Chondrocyte (in vitro differentiated cells): ENCODE measurements around the gene SLC18B1. TPM values are rescaled to one million over a fixed set of nuclear protein-coding genes. Genes with fewer than 3 reads are reported as not detected.

ENCODE experiments used
- DNase-seq: peaks from one replicate; pipeline ENCODE4 v3.0.0; 2021; ENCODE audit warnings: mixed read lengths, low spot score
- H3K27ac Mint-ChIP-seq: one replicate; pipeline ENCODE4 v1.8.0; 2021; ENCODE audit warnings: mild to moderate bottlenecking, moderate library complexity, mixed read lengths; ENCODE audit not compliant: unreplicated experiment
- H3K27me3 Mint-ChIP-seq: 2 replicates; pipeline ENCODE4 v1.8.0; 2021; ENCODE audit warnings: low read depth, mixed read lengths
- H3K36me3 Mint-ChIP-seq: 2 replicates; pipeline ENCODE4 v1.8.0; 2021; ENCODE audit warnings: low read depth, mixed read lengths
- H3K4me1 Mint-ChIP-seq: 2 replicates; pipeline ENCODE4 v1.8.0; 2021; ENCODE audit warnings: low read depth, mild to moderate bottlenecking, mixed read lengths
- H3K4me3 Mint-ChIP-seq: one replicate; pipeline ENCODE4 v1.8.0; 2021; ENCODE audit warnings: mild to moderate bottlenecking, moderate library complexity, mixed read lengths; ENCODE audit not compliant: unreplicated experiment
- H3K9me3 Mint-ChIP-seq: 2 replicates; pipeline ENCODE4 v1.8.0; 2021; ENCODE audit warnings: low read depth, mixed read lengths
- total RNA-seq: library from RNA; stranded (reverse); gene quantifications from 3 replicates; pipeline ENCODE4 v1.2.1, GENCODE V29; 2021
- TF ChIP-seq, protein P1 (sequence below): fragments of 200-600 bp; sonication (generic); IDR thresholded peaks from 2 replicates; pipeline ENCODE4 v1.5.0; 2021; ENCODE audit warnings: antibody characterized with exemption, mild to moderate bottlenecking, moderate library complexity

Gene SLC18B1
- total RNA-seq, 1 donor from 2014 or later = 2.4 TPM

GRCh38 chr6:132742495-132742894 lies 55.9 kb downstream of the SLC18B1 start:
- TF ChIP-seq, protein P1, sequence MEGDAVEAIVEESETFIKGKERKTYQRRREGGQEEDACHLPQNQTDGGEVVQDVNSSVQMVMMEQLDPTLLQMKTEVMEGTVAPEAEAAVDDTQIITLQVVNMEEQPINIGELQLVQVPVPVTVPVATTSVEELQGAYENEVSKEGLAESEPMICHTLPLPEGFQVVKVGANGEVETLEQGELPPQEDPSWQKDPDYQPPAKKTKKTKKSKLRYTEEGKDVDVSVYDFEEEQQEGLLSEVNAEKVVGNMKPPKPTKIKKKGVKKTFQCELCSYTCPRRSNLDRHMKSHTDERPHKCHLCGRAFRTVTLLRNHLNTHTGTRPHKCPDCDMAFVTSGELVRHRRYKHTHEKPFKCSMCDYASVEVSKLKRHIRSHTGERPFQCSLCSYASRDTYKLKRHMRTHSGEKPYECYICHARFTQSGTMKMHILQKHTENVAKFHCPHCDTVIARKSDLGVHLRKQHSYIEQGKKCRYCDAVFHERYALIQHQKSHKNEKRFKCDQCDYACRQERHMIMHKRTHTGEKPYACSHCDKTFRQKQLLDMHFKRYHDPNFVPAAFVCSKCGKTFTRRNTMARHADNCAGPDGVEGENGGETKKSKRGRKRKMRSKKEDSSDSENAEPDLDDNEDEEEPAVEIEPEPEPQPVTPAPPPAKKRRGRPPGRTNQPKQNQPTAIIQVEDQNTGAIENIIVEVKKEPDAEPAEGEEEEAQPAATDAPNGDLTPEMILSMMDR = no peak
- Mint-ChIP-seq H3K4me1 (no peaks in the 10 kb centered on the region), H3K27ac (no peak overlapping the region), H3K9me3 (no peaks in the 10 kb centered on the region), H3K36me3 (no peaks in the 10 kb centered on the region), H3K4me3 (no peak overlapping the region), H3K27me3 (peaks cover 19% of the 10 kb centered on the region)
- DNase-seq = no peak

- Mint-ChIP-seq H3K27ac (peak overlapping the region; percentile 3), H3K4me3 (no peak overlapping the region), H3K36me3 (no peaks in the 10 kb centered on the region), H3K9me3 (no peaks in the 10 kb centered on the region), H3K4me1 (no peaks in the 10 kb centered on the region), H3K27me3 (peaks cover 18% of the 10 kb centered on the region)
- TF ChIP-seq, protein P1 = no peak
- no peak for DNase-seq
Measured at GRCh38 chr6:132741281-132741680, 57.2 kb downstream of the SLC18B1 start.

- H3K4me1 Mint-ChIP-seq = no peaks in the 10 kb centered on the region
- H3K27ac Mint-ChIP-seq = no peak overlapping the region
- TF ChIP-seq, protein P1 = no peak
- no peaks in the 10 kb centered on the region for H3K36me3 Mint-ChIP-seq
- no peaks in the 10 kb centered on the region for H3K9me3 Mint-ChIP-seq
- no peak overlapping the region for H3K4me3 Mint-ChIP-seq
- no peak for DNase-seq
- peaks cover 25% of the 10 kb centered on the region for H3K27me3 Mint-ChIP-seq
Measured at GRCh38 chr6:132736239-132736638, 62.2 kb downstream of the SLC18B1 start.

GRCh38 chr6:132734694-132735236 lies 63.7 kb downstream of the SLC18B1 start:
- no peak for DNase-seq
- H3K27ac Mint-ChIP-seq = no peak overlapping the region
- H3K36me3 Mint-ChIP-seq = no peaks in the 10 kb centered on the region
- no peaks in the 10 kb centered on the region for H3K9me3 Mint-ChIP-seq
- TF ChIP-seq, protein P1 = peak; percentile 55
- H3K4me1 Mint-ChIP-seq = no peaks in the 10 kb centered on the region
- H3K4me3 Mint-ChIP-seq = no peak overlapping the region
- H3K27me3 Mint-ChIP-seq = peaks cover 25% of the 10 kb centered on the region

- H3K27me3 Mint-ChIP-seq = peaks cover 21% of the 10 kb centered on the region
- no peak overlapping the region for H3K4me3 Mint-ChIP-seq
- no peak overlapping the region for H3K27ac Mint-ChIP-seq
Measured at GRCh38 chr6:132733814-132734213, 64.6 kb downstream of the SLC18B1 start.

More at GRCh38 chr6:132733814-132734213, 64.6 kb downstream of the SLC18B1 start:
- DNase-seq = no peak
- no peaks in the 10 kb centered on the region for H3K9me3 Mint-ChIP-seq
- no peaks in the 10 kb centered on the region for H3K4me1 Mint-ChIP-seq
- no peaks in the 10 kb centered on the region for H3K36me3 Mint-ChIP-seq
- TF ChIP-seq, protein P1 = no peak
